Activated T-cell treated with anti-CD3 and anti-CD28 coated beads for 4 hours (primary cell): ENCODE results near the gene NMT1.
"Not testable (repeated sequence)": the region's sequence is repeated elsewhere in the genome, so short reads cannot be mapped to it uniquely, and the experiment has no call there.

ENCODE experiments used
- DNase-seq: peaks from one replicate; pipeline ENCODE4 v3.0.0-alpha.2; 2020

The NMT1 gene

GRCh38 chr17:45123930-45124796 is 63.0 kb downstream of the NMT1 start:
- DNase-seq: no peak

- not testable (repeated sequence) for DNase-seq
These were observed 63.6 kb downstream of the NMT1 start for GRCh38 chr17:45124797-45125122.

GRCh38 chr17:45125509-45125908 is 64.4 kb downstream of the NMT1 start:
- DNase-seq: no peak

GRCh38 chr17:45127207-45127547 is 66.1 kb downstream of the NMT1 start:
- DNase-seq: no peak

GRCh38 chr17:45127548-45128300 is 66.6 kb downstream of the NMT1 start:
- DNase-seq: no peak

- no peak for DNase-seq
These were observed 67.2 kb downstream of the NMT1 start for GRCh38 chr17:45128331-45128730.

GRCh38 chr17:45128989-45129388 is 67.9 kb downstream of the NMT1 start:
- no peak for DNase-seq

- DNase-seq: no peak
These were observed 68.4 kb downstream of the NMT1 start for GRCh38 chr17:45129426-45129939.

- DNase-seq: no peak
These were observed 69.0 kb downstream of the NMT1 start for GRCh38 chr17:45129940-45130680.

GRCh38 chr17:45130681-45131615 is 69.8 kb downstream of the NMT1 start:
- no peak for DNase-seq

- peak; percentile 37 for DNase-seq
These were observed 70.7 kb downstream of the NMT1 start for GRCh38 chr17:45131616-45132319.

GRCh38 chr17:45132320-45132571 is 71.1 kb downstream of the NMT1 start, which contains the start of gene PLCD3:
PLCD3 (minus strand) TSS chr17:45132515; CDS start chr17:45132410, 105 bp downstream.
- DNase-seq: no peak

- DNase-seq: peak; percentile 61
These were observed 71.7 kb downstream of the NMT1 start for GRCh38 chr17:45132572-45133463.

- peak; percentile 96 for DNase-seq
These were observed 74.3 kb downstream of the NMT1 start, which contains the start of gene ACBD4 for GRCh38 chr17:45135192-45135977. ACBD4 (plus strand) TSS chr17:45135687; CDS start chr17:45136145, 458 bp downstream.

- no peak for DNase-seq
These were observed 75.1 kb downstream of the NMT1 start for GRCh38 chr17:45135978-45136791.

GRCh38 chr17:45136846-45137560 is 75.9 kb downstream of the NMT1 start:
- DNase-seq: no peak

- DNase-seq: no peak
These were observed 76.6 kb downstream of the NMT1 start for GRCh38 chr17:45137561-45138305.
